Measurements from ENCODE around the gene RSPH10B2. TPM values are rescaled to one million over a fixed set of nuclear protein-coding genes. Genes with fewer than 3 reads are reported as not detected.

The RSPH10B2 gene
- total and polyA plus RNA-seq, 2 of the 13 experiments (the other 11 are each of a cell fraction or from before 2014, with no cell fraction given) = 0.31 TPM; not detected in 1

- TF ChIP-seq MLXIP (CRISPR knock-in tag; IDR thresholded peaks at IDR 0.05; ENCODE audit: borderline replicate concordance) = no peak
- no peak for TF ChIP-seq NCOA1 (CRISPR knock-in tag; IDR thresholded peaks at IDR 0.05)
- peak; percentile 11; the same call in 1 of the 2 replicates for TF ChIP-seq RARA (CRISPR knock-in tag; IDR thresholded peaks at IDR 0.05)
- peak; percentile 58 for TF ChIP-seq YY1 (IDR thresholded peaks at IDR 0.05; ENCODE audit: insufficient read depth, insufficient replicate concordance, low read depth, low read length)
- no peak for TF ChIP-seq ADNP (CRISPR knock-in tag; IDR thresholded peaks at IDR 0.05)
- no peak for TF ChIP-seq SOX13 (IDR thresholded peaks at IDR 0.05)
- no peak for TF ChIP-seq SOX13 (CRISPR knock-in tag; conservative IDR thresholded peaks at IDR 0.05 in 1 of 2, IDR thresholded peaks at IDR 0.05 in 1 of 2)
- no peak for TF ChIP-seq CCAR2 (optimal IDR thresholded peaks at IDR 0.05; ENCODE audit: low read depth, low read length)
- no peak for TF ChIP-seq HNRNPUL1 (IDR thresholded peaks at IDR 0.05; ENCODE audit: low read depth, low read length)
- TF ChIP-seq CCDC6 (CRISPR knock-in tag; IDR thresholded peaks at IDR 0.05) = peak; percentile 72; the same call in 1 of the 2 replicates
- TF ChIP-seq ZNF75D (CRISPR knock-in tag; IDR thresholded peaks at IDR 0.05; ENCODE audit: borderline replicate concordance) = no peak
- TF ChIP-seq, protein P1, sequence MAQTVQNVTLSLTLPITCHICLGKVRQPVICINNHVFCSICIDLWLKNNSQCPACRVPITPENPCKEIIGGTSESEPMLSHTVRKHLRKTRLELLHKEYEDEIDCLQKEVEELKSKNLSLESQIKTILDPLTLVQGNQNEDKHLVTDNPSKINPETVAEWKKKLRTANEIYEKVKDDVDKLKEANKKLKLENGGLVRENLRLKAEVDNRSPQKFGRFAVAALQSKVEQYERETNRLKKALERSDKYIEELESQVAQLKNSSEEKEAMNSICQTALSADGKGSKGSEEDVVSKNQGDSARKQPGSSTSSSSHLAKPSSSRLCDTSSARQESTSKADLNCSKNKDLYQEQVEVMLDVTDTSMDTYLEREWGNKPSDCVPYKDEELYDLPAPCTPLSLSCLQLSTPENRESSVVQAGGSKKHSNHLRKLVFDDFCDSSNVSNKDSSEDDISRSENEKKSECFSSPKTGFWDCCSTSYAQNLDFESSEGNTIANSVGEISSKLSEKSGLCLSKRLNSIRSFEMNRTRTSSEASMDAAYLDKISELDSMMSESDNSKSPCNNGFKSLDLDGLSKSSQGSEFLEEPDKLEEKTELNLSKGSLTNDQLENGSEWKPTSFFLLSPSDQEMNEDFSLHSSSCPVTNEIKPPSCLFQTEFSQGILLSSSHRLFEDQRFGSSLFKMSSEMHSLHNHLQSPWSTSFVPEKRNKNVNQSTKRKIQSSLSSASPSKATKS (CRISPR knock-in tag; IDR thresholded peaks at IDR 0.05) = no peak
- TF ChIP-seq ZNF484 (CRISPR knock-in tag; IDR thresholded peaks at IDR 0.05; ENCODE audit: borderline replicate concordance, low read depth) = no peak
- TF ChIP-seq, protein P2, sequence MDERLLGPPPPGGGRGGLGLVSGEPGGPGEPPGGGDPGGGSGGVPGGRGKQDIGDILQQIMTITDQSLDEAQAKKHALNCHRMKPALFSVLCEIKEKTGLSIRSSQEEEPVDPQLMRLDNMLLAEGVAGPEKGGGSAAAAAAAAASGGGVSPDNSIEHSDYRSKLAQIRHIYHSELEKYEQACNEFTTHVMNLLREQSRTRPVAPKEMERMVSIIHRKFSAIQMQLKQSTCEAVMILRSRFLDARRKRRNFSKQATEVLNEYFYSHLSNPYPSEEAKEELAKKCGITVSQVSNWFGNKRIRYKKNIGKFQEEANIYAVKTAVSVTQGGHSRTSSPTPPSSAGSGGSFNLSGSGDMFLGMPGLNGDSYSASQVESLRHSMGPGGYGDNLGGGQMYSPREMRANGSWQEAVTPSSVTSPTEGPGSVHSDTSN (CRISPR knock-in tag; IDR thresholded peaks at IDR 0.05) = no peak
- TF ChIP-seq, protein P3, sequence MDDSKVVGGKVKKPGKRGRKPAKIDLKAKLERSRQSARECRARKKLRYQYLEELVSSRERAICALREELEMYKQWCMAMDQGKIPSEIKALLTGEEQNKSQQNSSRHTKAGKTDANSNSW (CRISPR knock-in tag; IDR thresholded peaks at IDR 0.05; ENCODE audit: borderline replicate concordance) = no peak
- TF ChIP-seq ZNF557 (CRISPR knock-in tag; IDR thresholded peaks at IDR 0.05) = no peak
- TF ChIP-seq MED8 (CRISPR knock-in tag; IDR thresholded peaks at IDR 0.05; ENCODE audit: insufficient replicate concordance) = peak; percentile 29
- TF ChIP-seq, protein P4, sequence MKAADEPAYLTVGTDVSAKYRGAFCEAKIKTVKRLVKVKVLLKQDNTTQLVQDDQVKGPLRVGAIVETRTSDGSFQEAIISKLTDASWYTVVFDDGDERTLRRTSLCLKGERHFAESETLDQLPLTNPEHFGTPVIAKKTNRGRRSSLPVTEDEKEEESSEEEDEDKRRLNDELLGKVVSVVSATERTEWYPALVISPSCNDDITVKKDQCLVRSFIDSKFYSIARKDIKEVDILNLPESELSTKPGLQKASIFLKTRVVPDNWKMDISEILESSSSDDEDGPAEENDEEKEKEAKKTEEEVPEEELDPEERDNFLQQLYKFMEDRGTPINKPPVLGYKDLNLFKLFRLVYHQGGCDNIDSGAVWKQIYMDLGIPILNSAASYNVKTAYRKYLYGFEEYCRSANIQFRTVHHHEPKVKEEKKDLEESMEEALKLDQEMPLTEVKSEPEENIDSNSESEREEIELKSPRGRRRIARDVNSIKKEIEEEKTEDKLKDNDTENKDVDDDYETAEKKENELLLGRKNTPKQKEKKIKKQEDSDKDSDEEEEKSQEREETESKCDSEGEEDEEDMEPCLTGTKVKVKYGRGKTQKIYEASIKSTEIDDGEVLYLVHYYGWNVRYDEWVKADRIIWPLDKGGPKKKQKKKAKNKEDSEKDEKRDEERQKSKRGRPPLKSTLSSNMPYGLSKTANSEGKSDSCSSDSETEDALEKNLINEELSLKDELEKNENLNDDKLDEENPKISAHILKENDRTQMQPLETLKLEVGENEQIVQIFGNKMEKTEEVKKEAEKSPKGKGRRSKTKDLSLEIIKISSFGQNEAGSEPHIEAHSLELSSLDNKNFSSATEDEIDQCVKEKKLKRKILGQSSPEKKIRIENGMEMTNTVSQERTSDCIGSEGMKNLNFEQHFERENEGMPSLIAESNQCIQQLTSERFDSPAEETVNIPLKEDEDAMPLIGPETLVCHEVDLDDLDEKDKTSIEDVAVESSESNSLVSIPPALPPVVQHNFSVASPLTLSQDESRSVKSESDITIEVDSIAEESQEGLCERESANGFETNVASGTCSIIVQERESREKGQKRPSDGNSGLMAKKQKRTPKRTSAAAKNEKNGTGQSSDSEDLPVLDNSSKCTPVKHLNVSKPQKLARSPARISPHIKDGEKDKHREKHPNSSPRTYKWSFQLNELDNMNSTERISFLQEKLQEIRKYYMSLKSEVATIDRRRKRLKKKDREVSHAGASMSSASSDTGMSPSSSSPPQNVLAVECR (CRISPR knock-in tag; IDR thresholded peaks at IDR 0.05; ENCODE audit: borderline replicate concordance) = peak; percentile 72; the same call in 1 of the 2 replicates
These were observed 47.1 kb upstream of the RSPH10B2 start, which contains the start of gene ZNF12 (continued) for GRCh38 chr7:6706666-6707407.

All from HepG2 (cell line).